Colonic mucosa (tissue), 4 donors: Measurements from ENCODE around the gene B3GALT6. TPM values are rescaled to one million over a fixed set of nuclear protein-coding genes. Genes with fewer than 3 reads are reported as not detected.
A peak's percentile ranks its signal among the peaks of the same experiment; 100 is the strongest.

Experiments used
- DNase-seq: peaks from one replicate; pipeline ENCODE4 v3.0.0-alpha.2; 2020
- H3K27ac ChIP-seq: fragments of 200-600 bp; one replicate; pipeline ENCODE4 v1.8.0; 2021
- H3K27me3 ChIP-seq: fragments of 200-600 bp; one replicate; pipeline ENCODE4 v1.8.0; 2021
- H3K36me3 ChIP-seq: fragments of 200-600 bp; one replicate; pipeline ENCODE4 v1.8.0; 2021
- H3K4me1 ChIP-seq: fragments of 200-600 bp; one replicate; pipeline ENCODE4 v1.8.0; 2021; ENCODE audit warnings: mild to moderate bottlenecking
- H3K4me3 ChIP-seq: fragments of 200-600 bp; one replicate; pipeline ENCODE4 v1.8.0; 2021
- H3K9ac ChIP-seq, 2 donors: one replicate each; pipeline ENCODE4 v1.7.0; 2013; ENCODE audit warnings: control low read depth in 2 of 2, low read depth in 2 of 2, low read length in 2 of 2
- H3K9me3 ChIP-seq: fragments of 200-600 bp; one replicate; pipeline ENCODE4 v1.8.0; 2021
- CTCF ChIP-seq: fragments of 200-600 bp; IDR thresholded peaks from one replicate; pipeline ENCODE4 v1.8.0; 2022; ENCODE audit warnings: antibody characterized with exemption, mild to moderate bottlenecking
- intact Hi-C: fragments of 100-400 bp; cut with DNase I; formaldehyde crosslinking; loops from one replicate; pipeline ENCODE4 v1.14.1; 2022
- total RNA-seq, 2 donors: library from RNA; stranded (reverse); fragmentation: NEBNext Ultra II Directional in 1 of 2; extraction: Animal tissue kit (Norgen Biotek cat#: 25700) in 1 of 2; gene quantifications; one replicate each; pipeline ENCODE4 v1.2.1, GENCODE V29; 2021
- donor health status: healthy.
- donor health status: DM: no; HTN: no; CAD: no.
- donor health status: DM: no; HTN: no; CAD: no.

Gene B3GALT6
- total RNA-seq, 2 donors from 2014 or later: 8.0 to 12.0 TPM

GRCh38 chr1:1267488-1268283 lies 35.6 kb downstream of the B3GALT6 start:
- no peak for DNase-seq
- Histone ChIP-seq H3K4me1 (peaks cover 16% of the 10 kb centered on the region), H3K27me3 (no peaks in the 10 kb centered on the region), H3K4me3 (no peak overlapping the region), H3K36me3 (peaks cover 8% of the 10 kb centered on the region), H3K27ac (no peak overlapping the region), H3K9me3 (no peaks in the 10 kb centered on the region), H3K9ac (no peak overlapping the region)
- TF ChIP-seq CTCF: no peak
- intact Hi-C loops: no loop called here

GRCh38 chr1:1268284-1268682 lies 36.2 kb downstream of the B3GALT6 start:
- peaks cover 2% of the 10 kb centered on the region for H3K36me3 ChIP-seq
- TF ChIP-seq CTCF: no peak
- no peaks in the 10 kb centered on the region for H3K27me3 ChIP-seq
- H3K9ac ChIP-seq: no peak overlapping the region
- intact Hi-C loops: no loop called here
- no peak overlapping the region for H3K4me3 ChIP-seq
- DNase-seq: no peak
- H3K27ac ChIP-seq: no peak overlapping the region
- peaks cover 16% of the 10 kb centered on the region for H3K4me1 ChIP-seq
- H3K9me3 ChIP-seq: no peaks in the 10 kb centered on the region

GRCh38 chr1:1270813-1271212 lies 38.8 kb downstream of the B3GALT6 start:
- H3K27ac ChIP-seq: no peak overlapping the region
- no peaks in the 10 kb centered on the region for H3K27me3 ChIP-seq
- H3K9me3 ChIP-seq: no peaks in the 10 kb centered on the region
- no peak for DNase-seq
- intact Hi-C loops: no loop called here
- no peak for TF ChIP-seq CTCF
- no peaks in the 10 kb centered on the region for H3K36me3 ChIP-seq
- H3K4me1 ChIP-seq: peaks cover 16% of the 10 kb centered on the region
- H3K4me3 ChIP-seq: no peak overlapping the region
- peak overlapping the region in 1 of 2 donors; percentile 56 for H3K9ac ChIP-seq

- TF ChIP-seq CTCF: no peak
- peak; percentile 66 for DNase-seq
- H3K4me3 ChIP-seq: peak overlapping the region; percentile 98
- H3K36me3 ChIP-seq: no peaks in the 10 kb centered on the region
- no peaks in the 10 kb centered on the region for H3K27me3 ChIP-seq
- H3K9me3 ChIP-seq: no peaks in the 10 kb centered on the region
- H3K9ac ChIP-seq: peak overlapping the region; percentile 92 to 99
- intact Hi-C loops: no loop called here
- H3K27ac ChIP-seq: peak overlapping the region; percentile 65
- peaks cover 16% of the 10 kb centered on the region for H3K4me1 ChIP-seq
Observed at GRCh38 chr1:1272341-1273208, 40.5 kb downstream of the B3GALT6 start.

- Histone ChIP-seq H3K4me1 (peaks cover 16% of the 10 kb centered on the region), H3K4me3 (peak overlapping the region; percentile 98), H3K9ac (peak overlapping the region; percentile 92 to 99), H3K27me3 (no peaks in the 10 kb centered on the region), H3K36me3 (no peaks in the 10 kb centered on the region), H3K27ac (peak overlapping the region; percentile 65), H3K9me3 (no peaks in the 10 kb centered on the region)
- TF ChIP-seq CTCF: no peak
- intact Hi-C loops: no loop called here
- no peak for DNase-seq
Observed at GRCh38 chr1:1273209-1273511, 41.1 kb downstream of the B3GALT6 start.
